Esophagus muscularis mucosa (tissue), 4 donors: ENCODE measurements around the gene SHB. TPM values are rescaled to one million over a fixed set of nuclear protein-coding genes. Genes with fewer than 3 reads are reported as not detected.

ENCODE experiments used
- DNase-seq: peaks from one replicate; pipeline ENCODE4 v3.0.0-alpha.2; 2017; ENCODE audit errors: extremely low spot score
- H3K27ac ChIP-seq, 4 donors: fragments of 200-600 bp; sonication (generic); replicated peaks in 1 of 4; 1 replicate in 3 of 4; 2 replicates in 1 of 4; pipeline ENCODE4 v1.5.1; 2016 to 2019; ENCODE audit warnings: mild to moderate bottlenecking in 1 of 4
- H3K27me3 ChIP-seq, 4 donors: fragments of 200-600 bp; sonication (generic); one replicate each; pipeline versions ENCODE4 v1.5.1 to v1.6.0; 2016 to 2019
- H3K36me3 ChIP-seq, 4 donors: fragments of 200-600 bp; sonication (generic); one replicate each; pipeline ENCODE4 v1.5.1; 2016 to 2019
- H3K4me1 ChIP-seq, 4 donors: fragments of 200-600 bp; sonication (generic); one replicate each; pipeline ENCODE4 v1.5.1; 2016 to 2019
- H3K4me3 ChIP-seq, 4 donors: fragments of 200-600 bp; sonication (generic); 1 replicate in 2 of 4; 2 replicates in 2 of 4; pipeline ENCODE4 v1.5.1; 2016 to 2019; ENCODE audit warnings: mild to moderate bottlenecking in 4 of 4, moderate library complexity in 1 of 4
- H3K9me3 ChIP-seq, 4 donors: fragments of 200-600 bp; sonication (generic); 1 replicate in 3 of 4; 2 replicates in 1 of 4; pipeline ENCODE4 v1.5.1; 2016 to 2019
- CTCF ChIP-seq, 3 experiments: fragments of 200-600 bp in 2 of 3; fragments of 450-650 bp in 1 of 3; sonication (generic) in 2 of 3; IDR thresholded peaks; one replicate each; pipeline ENCODE4 v1.5.1; 2017 to 2019; ENCODE audit warnings: antibody characterized with exemption in 3 of 3, mild to moderate bottlenecking in 2 of 3, moderate library complexity in 1 of 3
- EP300 ChIP-seq: sonication (generic); formaldehyde crosslinking; IDR thresholded peaks from one replicate; pipeline ENCODE4 v1.6.1; 2017; ENCODE audit warnings: antibody characterized with exemption
- POLR2A ChIP-seq: fragments of 450-650 bp; IDR thresholded peaks from one replicate; pipeline ENCODE4 v1.6.1; 2017; ENCODE audit warnings: antibody characterized with exemption, moderate library complexity, mild to moderate bottlenecking, low read depth
- POLR2AphosphoS5 ChIP-seq, 2 donors: sonication (generic); formaldehyde crosslinking; IDR thresholded peaks; one replicate each; pipeline ENCODE4 v1.6.1; 2017; ENCODE audit warnings: antibody characterized with exemption in 2 of 2
- WGBS: methylation state at CpG from one replicate; pipeline ENCODE4 v1.1.5; 2018; 5-methylcytosine and 5-hydroxymethylcytosine counted together
- intact Hi-C: fragments of 100-400 bp; cut with DNase I; formaldehyde crosslinking; loops from one replicate; pipeline ENCODE4 v1.15.1; 2023
- total RNA-seq, 4 donors: library from RNA; depleted of rRNA; stranded (reverse); fragments of >200 nt; gene quantifications; one replicate each; pipeline versions ENCODE4 v1.1.0 to v1.2.1, GENCODE V29; 2016

SHB gene
- total RNA-seq, 4 donors from 2014 or later, result 16.6 to 21.2 (median 21.0) TPM

DNA sequence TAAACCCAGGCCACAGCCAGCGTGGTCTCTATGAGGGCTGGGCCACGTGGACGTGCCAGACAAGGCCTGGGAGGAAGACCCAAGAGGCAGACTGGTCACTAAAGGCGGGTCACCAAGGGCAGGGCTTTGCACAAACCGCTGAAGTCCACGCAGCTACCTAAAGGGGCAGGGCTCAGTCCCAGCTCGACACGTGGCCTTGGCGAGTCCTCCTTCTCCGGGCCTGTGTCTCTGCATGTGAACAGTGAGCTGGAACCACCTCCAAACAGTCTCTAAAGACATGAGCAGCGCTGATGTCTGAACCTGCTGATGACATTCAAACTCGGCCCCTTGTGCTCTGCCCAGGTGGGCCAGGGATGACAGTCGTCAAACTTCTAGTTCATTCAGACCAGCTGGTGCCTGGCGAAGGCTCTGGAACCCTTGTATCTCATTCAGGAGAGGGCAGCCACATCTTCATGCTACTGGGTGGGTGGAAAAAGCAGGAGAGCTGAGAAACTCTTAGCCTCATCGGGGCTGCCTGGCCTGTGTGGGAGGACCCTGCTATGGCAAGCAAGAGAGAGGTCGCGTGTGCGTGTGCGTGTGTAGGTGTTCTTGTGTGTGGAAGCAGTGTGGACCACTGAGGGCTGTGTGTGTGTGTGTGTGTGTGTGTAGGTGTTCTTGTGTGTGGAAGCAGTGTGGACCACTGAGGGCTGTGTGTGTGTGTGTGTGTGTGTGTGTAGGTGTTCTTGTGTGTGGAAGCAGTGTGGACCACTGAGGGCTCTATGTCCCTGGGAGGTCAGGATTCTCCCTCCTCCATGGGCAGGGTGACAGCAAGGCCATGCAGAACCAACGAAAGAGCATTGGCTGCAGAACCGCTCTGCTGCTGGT lies 151.0 kb downstream of the SHB start:
- intact Hi-C loops, result loop anchor here (10.0 kb wide), 1 partner anchor 517 kb away; no protein-coding TSS in a partner anchor
- Histone ChIP-seq H3K4me3 (no peak overlapping the region), H3K9me3 (no peaks in the 10 kb centered on the region), H3K36me3 (peaks cover 0 to 24% (median 13%) of the 10 kb centered on the region in 4 donors), H3K4me1 (peaks cover 28 to 40% (median 35%) of the 10 kb centered on the region in 4 donors), H3K27me3 (no peaks in the 10 kb centered on the region), H3K27ac (peak overlapping the region; percentile 58 to 76 (median 66))
- no peak for DNase-seq
- 71% methylated on average over 9 of the region's 21 CpGs for WGBS
- TF ChIP-seq POLR2AphosphoS5 (IDR thresholded peaks at IDR 0.05), result no peak
- no peak for TF ChIP-seq CTCF (IDR thresholded peaks at IDR 0.05)
- no peak for TF ChIP-seq POLR2A
- no peak for TF ChIP-seq EP300

DNA sequence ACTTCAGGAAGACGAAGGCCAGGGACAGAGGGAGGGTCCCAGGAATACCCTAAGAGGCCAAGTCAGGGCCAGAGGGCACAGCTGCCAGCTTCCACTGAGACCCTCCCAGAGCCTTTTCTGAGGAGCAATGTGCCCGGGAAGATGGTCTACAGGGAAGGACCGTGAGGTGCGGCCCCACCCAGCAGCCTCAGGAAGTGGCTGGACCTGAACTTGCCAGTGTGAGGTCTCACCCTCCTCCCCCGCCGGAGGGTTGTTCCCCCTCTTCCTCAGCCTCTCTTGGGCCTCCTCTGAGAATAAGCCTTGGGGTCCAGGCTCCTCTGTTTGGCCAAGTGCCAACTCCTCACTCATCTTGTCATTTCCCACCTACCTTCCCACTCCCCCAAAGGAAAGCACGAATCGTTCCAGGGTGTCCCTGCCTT lies 151.7 kb downstream of the SHB start:
- H3K4me3 ChIP-seq, result no peak overlapping the region
- 46% methylated on average over 6 of the region's 8 CpGs for WGBS
- H3K4me1 ChIP-seq, result peaks cover 28 to 36% (median 35%) of the 10 kb centered on the region in 4 donors
- peak overlapping the region; percentile 58 to 76 (median 66) for H3K27ac ChIP-seq
- no peaks in the 10 kb centered on the region for H3K27me3 ChIP-seq
- peaks cover 0 to 24% (median 13%) of the 10 kb centered on the region in 4 donors for H3K36me3 ChIP-seq
- no peaks in the 10 kb centered on the region for H3K9me3 ChIP-seq
- no peak for TF ChIP-seq POLR2A
- no peak for TF ChIP-seq POLR2AphosphoS5 (IDR thresholded peaks at IDR 0.05)
- TF ChIP-seq CTCF (IDR thresholded peaks at IDR 0.05), result no peak
- no peak for TF ChIP-seq EP300
- no peak for DNase-seq
- intact Hi-C loops, result loop anchor here (10.0 kb wide), 1 partner anchor 517 kb away; no protein-coding TSS in a partner anchor

GRCh38 chr9:37916471-37917312 lies 152.3 kb downstream of the SHB start:
- intact Hi-C loops, result loop anchor here (10.0 kb wide), 1 partner anchor 518 kb away; no protein-coding TSS in a partner anchor
- H3K9me3 ChIP-seq, result no peaks in the 10 kb centered on the region
- no peak for TF ChIP-seq POLR2A
- TF ChIP-seq CTCF (IDR thresholded peaks at IDR 0.05), result no peak
- TF ChIP-seq POLR2AphosphoS5 (IDR thresholded peaks at IDR 0.05), result no peak
- TF ChIP-seq EP300, result no peak
- peaks cover 28 to 35% (median 32%) of the 10 kb centered on the region in 4 donors for H3K4me1 ChIP-seq
- H3K36me3 ChIP-seq, result peaks cover 0 to 24% (median 13%) of the 10 kb centered on the region in 4 donors
- peak overlapping the region; percentile 58 to 76 (median 66) for H3K27ac ChIP-seq
- no peak for DNase-seq
- WGBS, result 76% methylated on average over 12 of the region's 18 CpGs
- H3K4me3 ChIP-seq, result no peak overlapping the region
- H3K27me3 ChIP-seq, result no peaks in the 10 kb centered on the region

- WGBS, result 85% methylated on average over 12 of the region's 14 CpGs
- no peak for DNase-seq
- intact Hi-C loops, result loop anchor here (10.0 kb wide), 1 partner anchor 519 kb away; no protein-coding TSS in a partner anchor
Observed at GRCh38 chr9:37915911-37916470, 153.0 kb downstream of the SHB start.

More at GRCh38 chr9:37915911-37916470, 153.0 kb downstream of the SHB start:
- H3K4me1 ChIP-seq, result peaks cover 28 to 35% (median 32%) of the 10 kb centered on the region in 4 donors
- no peaks in the 10 kb centered on the region for H3K9me3 ChIP-seq
- no peak overlapping the region for H3K4me3 ChIP-seq
- H3K27me3 ChIP-seq, result no peaks in the 10 kb centered on the region
- peaks cover 0 to 24% (median 13%) of the 10 kb centered on the region in 4 donors for H3K36me3 ChIP-seq
- H3K27ac ChIP-seq, result peak overlapping the region in 3 of 4 donors; percentile 57 to 76 (median 64)
- no peak for TF ChIP-seq POLR2A
